ENCODE data around the gene FOXP1. TPM values are rescaled to one million over a fixed set of nuclear protein-coding genes. Genes with fewer than 3 reads are reported as not detected.

The FOXP1 gene
- total RNA-seq, 1 experiment from 2014 or later: 2.9 TPM

DNA sequence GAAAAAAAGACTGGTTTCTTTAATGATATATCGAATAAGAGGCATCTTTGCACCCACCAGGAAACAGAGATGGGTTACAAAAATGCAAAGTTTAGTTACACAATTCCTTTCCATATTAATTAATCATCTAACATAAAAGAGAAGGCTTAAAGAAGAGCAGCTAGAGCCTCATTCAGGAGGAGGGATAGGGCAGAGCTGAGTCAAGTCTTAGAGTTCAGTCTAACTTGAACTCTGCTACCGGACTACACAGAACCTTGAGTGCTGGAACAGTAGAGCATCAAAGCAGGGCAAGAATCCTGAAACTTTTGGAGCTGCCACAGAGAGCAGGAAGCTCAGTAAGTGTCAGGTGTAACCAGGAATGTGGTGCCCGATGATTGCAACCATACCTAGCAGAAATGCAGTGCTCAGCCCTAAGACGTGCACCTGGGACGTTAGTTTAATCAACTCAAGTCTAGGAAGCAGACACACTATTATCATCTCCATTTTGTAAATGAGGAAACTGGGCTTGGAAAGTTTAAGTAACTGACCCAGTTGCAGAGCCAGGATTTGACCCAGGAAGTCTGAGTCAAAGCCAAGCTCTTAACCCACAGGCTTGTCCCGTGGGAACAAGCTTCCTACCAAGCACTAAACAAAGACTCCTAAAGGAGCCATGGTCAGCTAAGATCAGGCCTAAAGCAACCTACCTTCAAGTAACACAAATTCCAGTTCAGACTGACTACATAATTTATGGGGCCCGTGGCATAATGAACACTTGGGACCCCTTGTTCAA lies 187.4 kb downstream of the FOXP1 start:
- intact Hi-C loops (cut with micrococcal nuclease; ENCODE audit: unreplicated experiment) (no loop called here), in situ Hi-C loops (cut with HindIII; ENCODE audit: low pct_unique_long_range_greater_than_20kb, low sequenced_read_pairs) (no loop called here)
- H3K4me3 ChIP-seq (ENCODE audit: low read depth in 2 of 2, low read length in 2 of 2): no peak overlapping the region
- POLR2A ChIA-PET: no interaction called here
- H3K9me3 ChIP-seq (ENCODE audit: control insufficient read depth, insufficient read depth, low read depth, low read length): no peaks in the 10 kb centered on the region
- no peak for TF ChIP-seq POLR2AphosphoS5 (IDR thresholded peaks at IDR 0.05; ENCODE audit: low read depth, low read length)
- TF ChIP-seq TCF7L2 (IDR thresholded peaks at IDR 0.05; ENCODE audit: low read depth, low read length): no peak
- no peak for TF ChIP-seq CTCF (IDR thresholded peaks at IDR 0.05)
- TF ChIP-seq SIN3A (IDR thresholded peaks at IDR 0.05; ENCODE audit: borderline replicate concordance, insufficient read depth, low read depth, low read length): no peak
- no peak for ATAC-seq
- no peaks in the 10 kb centered on the region for H3K27me3 ChIP-seq (ENCODE audit: control insufficient read depth, insufficient read depth, low read length)
- no TSS peak for BruUV-seq (replicated peaks)
- CTCF ChIA-PET: no interaction called here
- no peak overlapping the region for H3K27ac ChIP-seq (ENCODE audit: low read length)
- no peaks in the 10 kb centered on the region for H3K4me1 ChIP-seq (ENCODE audit: control insufficient read depth, insufficient read depth, low read length)
- no peak for DNase-seq (ENCODE audit: low read depth, low spot score)
- no peaks in the 10 kb centered on the region for H3K36me3 ChIP-seq (ENCODE audit: control insufficient read depth, insufficient read depth, low read length)

GRCh38 chr3:71395470-71395869 lies 188.1 kb downstream of the FOXP1 start:
- no peak overlapping the region for H3K4me3 ChIP-seq (ENCODE audit: low read depth in 2 of 2, low read length in 2 of 2)
- no peak overlapping the region for H3K27ac ChIP-seq (ENCODE audit: low read length)
- no peak for ATAC-seq
- ChIA-PET POLR2A (no interaction called here), CTCF (no interaction called here)
- no peaks in the 10 kb centered on the region for H3K9me3 ChIP-seq (ENCODE audit: control insufficient read depth, insufficient read depth, low read depth, low read length)
- TF ChIP-seq REST (IDR thresholded peaks at IDR 0.05; ENCODE audit: insufficient read depth in 1 of 2, low read depth in 2 of 2, low read length in 1 of 2): no peak
- no peak for TF ChIP-seq POLR2AphosphoS5 (IDR thresholded peaks at IDR 0.05; ENCODE audit: low read depth, low read length)
- TF ChIP-seq CTCF (IDR thresholded peaks at IDR 0.05): no peak
- TF ChIP-seq TCF7L2 (IDR thresholded peaks at IDR 0.05; ENCODE audit: low read depth, low read length): no peak
- TF ChIP-seq SIN3A (IDR thresholded peaks at IDR 0.05; ENCODE audit: borderline replicate concordance, insufficient read depth, low read depth, low read length): no peak
- no peaks in the 10 kb centered on the region for H3K4me1 ChIP-seq (ENCODE audit: control insufficient read depth, insufficient read depth, low read length)
- intact Hi-C loops (cut with micrococcal nuclease; ENCODE audit: unreplicated experiment): no loop called here
- in situ Hi-C loops (cut with HindIII; ENCODE audit: low pct_unique_long_range_greater_than_20kb, low sequenced_read_pairs): no loop called here
- no peak for DNase-seq (ENCODE audit: low read depth, low spot score)
- no peaks in the 10 kb centered on the region for H3K36me3 ChIP-seq (ENCODE audit: control insufficient read depth, insufficient read depth, low read length)
- no peaks in the 10 kb centered on the region for H3K27me3 ChIP-seq (ENCODE audit: control insufficient read depth, insufficient read depth, low read length)
- no TSS peak for BruUV-seq (replicated peaks)

All from Panc1 (cell line).